HG03439 (cell line): Measurements from ENCODE around the gene OSBPL6.

Experiments used
- ATAC-seq: cut with Tn5 transposase; IDR thresholded peaks from one replicate; pipeline ENCODE4 v1.9.1; 2021; ENCODE audit warnings: mild to moderate bottlenecking, moderate library complexity; ENCODE audit not compliant: unreplicated experiment

The OSBPL6 gene

GRCh38 chr2:178237488-178238153 is 43.3 kb downstream of the OSBPL6 start:
- ATAC-seq, result no peak

- no peak for ATAC-seq
Measured at GRCh38 chr2:178238154-178238521, 43.8 kb downstream of the OSBPL6 start.

GRCh38 chr2:178238750-178239149 is 44.4 kb downstream of the OSBPL6 start:
- no peak for ATAC-seq

- ATAC-seq, result no peak
Measured at GRCh38 chr2:178241844-178242551, 47.7 kb downstream of the OSBPL6 start.

GRCh38 chr2:178242552-178242883 is 48.2 kb downstream of the OSBPL6 start:
- no peak for ATAC-seq

- no peak for ATAC-seq
Measured at GRCh38 chr2:178243961-178244360, 49.6 kb downstream of the OSBPL6 start.

GRCh38 chr2:178244777-178245176 is 50.5 kb downstream of the OSBPL6 start:
- ATAC-seq, result no peak

- no peak for ATAC-seq
Measured at GRCh38 chr2:178246696-178247095, 52.4 kb downstream of the OSBPL6 start.

- no peak for ATAC-seq
Measured at GRCh38 chr2:178247250-178247649, 52.9 kb downstream of the OSBPL6 start.

GRCh38 chr2:178250429-178250828 is 56.1 kb downstream of the OSBPL6 start:
- no peak for ATAC-seq

- no peak for ATAC-seq
Measured at GRCh38 chr2:178251151-178251955, 57.0 kb downstream of the OSBPL6 start.

GRCh38 chr2:178256382-178257042 is 62.2 kb downstream of the OSBPL6 start:
- ATAC-seq, result no peak

- no peak for ATAC-seq
Measured at GRCh38 chr2:178257127-178257526, 62.8 kb downstream of the OSBPL6 start.

GRCh38 chr2:178258916-178259315 is 64.6 kb downstream of the OSBPL6 start:
- ATAC-seq, result no peak

GRCh38 chr2:178263159-178263860 is 69.0 kb downstream of the OSBPL6 start:
- no peak for ATAC-seq

GRCh38 chr2:178264211-178264610 is 69.9 kb downstream of the OSBPL6 start:
- ATAC-seq, result no peak

GRCh38 chr2:178265851-178266250 is 71.5 kb downstream of the OSBPL6 start:
- no peak for ATAC-seq

- ATAC-seq, result no peak
Measured at GRCh38 chr2:178266445-178266844, 72.1 kb downstream of the OSBPL6 start.

- no peak for ATAC-seq
Measured at GRCh38 chr2:178267660-178268059, 73.3 kb downstream of the OSBPL6 start.

- no peak for ATAC-seq
Measured at GRCh38 chr2:178268435-178268834, 74.1 kb downstream of the OSBPL6 start.
